Fibroblast of lung (primary cell): ENCODE measurements around the gene TBX6. TPM values are rescaled to one million over a fixed set of nuclear protein-coding genes. Genes with fewer than 3 reads are reported as not detected.

Experiments
- DNase-seq, 2 donors: peaks; one replicate each; pipeline versions ENCODE4 v3.0.0 to v3.0.0-alpha.2; 2010; ENCODE audit warnings: low read depth in 2 of 2
- H2AFZ ChIP-seq: 2 replicates; pipeline ENCODE4 v1.5.1; 2012; ENCODE audit warnings: low read length, control low read depth, inconsistent platforms
- H3K27ac ChIP-seq: 2 replicates; pipeline ENCODE4 v1.5.1; 2011; ENCODE audit warnings: low read length, control low read depth; ENCODE audit not compliant: insufficient read depth
- H3K27me3 ChIP-seq: 2 replicates; pipeline ENCODE4 v1.5.1; 2011; ENCODE audit warnings: mild to moderate bottlenecking, low read length; ENCODE audit not compliant: control insufficient read depth, insufficient read depth
- H3K36me3 ChIP-seq: 2 replicates; pipeline ENCODE4 v1.5.1; 2011; ENCODE audit warnings: low read length; ENCODE audit not compliant: control insufficient read depth, insufficient read depth
- H3K4me1 ChIP-seq: 2 replicates; pipeline ENCODE4 v1.5.1; 2011; ENCODE audit warnings: low read length; ENCODE audit not compliant: control insufficient read depth, insufficient read depth; ENCODE audit errors: extremely low read depth
- H3K4me2 ChIP-seq: 2 replicates; pipeline ENCODE4 v1.5.1; 2011; ENCODE audit warnings: low read length, control low read depth; ENCODE audit not compliant: insufficient read depth; ENCODE audit errors: extremely low read depth
- H3K4me3 ChIP-seq, 4 experiments: fragments of 200-600 bp in 1 of 4; sonication (generic) in 1 of 4; replicated peaks in 1 of 4; 2 replicates each; pipeline ENCODE4 v1.5.1; 2011 to 2016; ENCODE audit warnings: low read length in 4 of 4, low read depth in 3 of 4, mild to moderate bottlenecking in 3 of 4, control low read depth in 2 of 4, inconsistent platforms in 1 of 4, mixed read lengths in 1 of 4; ENCODE audit not compliant: insufficient read depth in 1 of 4; ENCODE audit errors: control extremely low read depth in 1 of 4
- H3K79me2 ChIP-seq: 2 replicates; pipeline ENCODE4 v1.5.1; 2012; ENCODE audit warnings: mild to moderate bottlenecking, low read length, inconsistent platforms; ENCODE audit not compliant: control insufficient read depth, insufficient read depth
- H3K9ac ChIP-seq: 2 replicates; pipeline ENCODE4 v1.5.1; 2011; ENCODE audit warnings: mild to moderate bottlenecking, low read length, control low read depth; ENCODE audit not compliant: insufficient read depth
- H3K9me3 ChIP-seq: 2 replicates; pipeline ENCODE4 v1.5.1; 2012; ENCODE audit warnings: low read depth, low read length; ENCODE audit not compliant: control insufficient read depth, insufficient read depth
- H4K20me1 ChIP-seq: 2 replicates; pipeline ENCODE4 v1.5.1; 2011; ENCODE audit warnings: low read length; ENCODE audit not compliant: control insufficient read depth, insufficient read depth; ENCODE audit errors: extremely low read depth
- CTCF ChIP-seq, 2 donors: IDR thresholded peaks in 1 of 2; conservative IDR thresholded peaks in 1 of 2; 1 replicate in 1 of 2; 2 replicates in 1 of 2; pipeline ENCODE4 v1.5.1; 2011 to 2012; ENCODE audit warnings: low read length in 2 of 2, control low read depth in 1 of 2, inconsistent platforms in 1 of 2, low read depth in 1 of 2, mild to moderate bottlenecking in 1 of 2
- EZH2 ChIP-seq: IDR thresholded peaks from 2 replicates; pipeline ENCODE4 v1.5.1; 2012; ENCODE audit warnings: low read length, control low read depth, mild to moderate bottlenecking; ENCODE audit errors: missing control alignments
- polyA plus RNA-seq, 2 donors: library from polyadenylated mRNA; depleted of rRNA in 1 of 2; stranded (reverse) in 1 of 2; unstranded in 1 of 2; fragments of >200 nt; gene quantifications; 2 replicates each; pipeline ENCODE4 v1.2.1, GENCODE V29; 2011 to 2012; ENCODE audit warnings: missing spikeins in 1 of 2
- total RNA-seq: library from RNA; depleted of rRNA; stranded (reverse); fragments of >200 nt; gene quantifications from 2 replicates; pipeline ENCODE4 v1.2.1, GENCODE V29; 2014

Gene TBX6
- total and polyA plus RNA-seq, 2 donors (not counting 1 experiment from before 2014, with no cell fraction given): 0.33 TPM; not detected in 1

- peak; percentile 21 to 26 for DNase-seq
- no peak overlapping the region for H3K27ac ChIP-seq
- H3K79me2 ChIP-seq: no peaks in the 10 kb centered on the region
- H3K4me2 ChIP-seq: no peak overlapping the region
- H3K4me3 ChIP-seq: no peak overlapping the region
- no peaks in the 10 kb centered on the region for H4K20me1 ChIP-seq
- no peaks in the 10 kb centered on the region for H3K9me3 ChIP-seq
- peaks cover 8% of the 10 kb centered on the region for H3K4me1 ChIP-seq
- H3K27me3 ChIP-seq: no peaks in the 10 kb centered on the region
- H3K36me3 ChIP-seq: peaks cover 20% of the 10 kb centered on the region
- no peak overlapping the region for H3K9ac ChIP-seq
- TF ChIP-seq CTCF (conservative IDR thresholded peaks at IDR 0.05 in 1 of 2, IDR thresholded peaks at IDR 0.05 in 1 of 2; ENCODE audit: low read depth in 1 of 2, low read length in 2 of 2) (no peak), EZH2 (no peak)
- no peak overlapping the region for H2AFZ ChIP-seq
These were observed 18.9 kb upstream of the TBX6 start for GRCh38 chr16:30110661-30111060.

GRCh38 chr16:30108059-30108850 lies 16.5 kb upstream of the TBX6 start:
- H3K36me3 ChIP-seq: peaks cover 16% of the 10 kb centered on the region
- H3K4me3 ChIP-seq: no peak overlapping the region
- no peak overlapping the region for H3K27ac ChIP-seq
- H3K9me3 ChIP-seq: no peaks in the 10 kb centered on the region
- no peak for DNase-seq
- H3K27me3 ChIP-seq: no peaks in the 10 kb centered on the region
- H3K9ac ChIP-seq: no peak overlapping the region
- H3K4me2 ChIP-seq: no peak overlapping the region
- peaks cover 3% of the 10 kb centered on the region for H3K4me1 ChIP-seq
- H3K79me2 ChIP-seq: no peaks in the 10 kb centered on the region
- H2AFZ ChIP-seq: no peak overlapping the region
- H4K20me1 ChIP-seq: no peaks in the 10 kb centered on the region
- TF ChIP-seq EZH2 (no peak), CTCF (conservative IDR thresholded peaks at IDR 0.05 in 1 of 2, IDR thresholded peaks at IDR 0.05 in 1 of 2; ENCODE audit: low read depth in 1 of 2, low read length in 2 of 2) (no peak)

- no peak overlapping the region for H3K4me2 ChIP-seq
- DNase-seq: no peak
- no peaks in the 10 kb centered on the region for H3K4me1 ChIP-seq
- H3K36me3 ChIP-seq: peaks cover 7% of the 10 kb centered on the region
- no peaks in the 10 kb centered on the region for H4K20me1 ChIP-seq
- H3K9ac ChIP-seq: no peak overlapping the region
- TF ChIP-seq CTCF (conservative IDR thresholded peaks at IDR 0.05 in 1 of 2, IDR thresholded peaks at IDR 0.05 in 1 of 2; ENCODE audit: low read depth in 1 of 2, low read length in 2 of 2): no peak
- no peak for TF ChIP-seq EZH2
- no peaks in the 10 kb centered on the region for H3K79me2 ChIP-seq
- no peaks in the 10 kb centered on the region for H3K27me3 ChIP-seq
- H3K4me3 ChIP-seq: no peak overlapping the region
- H3K9me3 ChIP-seq: no peaks in the 10 kb centered on the region
- H3K27ac ChIP-seq: no peak overlapping the region
- H2AFZ ChIP-seq: no peak overlapping the region
These were observed 12.8 kb upstream of the TBX6 start for GRCh38 chr16:30104492-30104891.
